ENCODE measurements around the gene FECH.

FECH gene

GRCh38 chr18:57583297-57583835 is 3.1 kb downstream of the FECH start:
- DNase-seq (ENCODE audit: low read depth in 2 of 2, low spot score in 1 of 2): no peak

- peak in 1 of 2 donors; percentile 3 for DNase-seq (ENCODE audit: low read depth in 2 of 2, low spot score in 1 of 2)
These were observed 5.1 kb downstream of the FECH start for GRCh38 chr18:57581301-57581934.

- DNase-seq (ENCODE audit: low read depth in 2 of 2, low spot score in 1 of 2): no peak
These were observed 6.6 kb downstream of the FECH start for GRCh38 chr18:57579934-57580333.

GRCh38 chr18:57576316-57576715 is 10.2 kb downstream of the FECH start:
- no peak for DNase-seq (ENCODE audit: low read depth in 2 of 2, low spot score in 1 of 2)

- no peak for DNase-seq (ENCODE audit: low read depth in 2 of 2, low spot score in 1 of 2)
These were observed 11.0 kb downstream of the FECH start for GRCh38 chr18:57575542-57575941.

- DNase-seq (ENCODE audit: low read depth in 2 of 2, low spot score in 1 of 2): no peak
These were observed 11.6 kb downstream of the FECH start for GRCh38 chr18:57574866-57575265.

- DNase-seq (ENCODE audit: low read depth in 2 of 2, low spot score in 1 of 2): no peak
These were observed 16.3 kb downstream of the FECH start for GRCh38 chr18:57570162-57570561.

- no peak for DNase-seq (ENCODE audit: low read depth in 2 of 2, low spot score in 1 of 2)
These were observed 17.4 kb downstream of the FECH start for GRCh38 chr18:57569133-57569532.

- no peak for DNase-seq (ENCODE audit: low read depth in 2 of 2, low spot score in 1 of 2)
These were observed 24.6 kb downstream of the FECH start for GRCh38 chr18:57561728-57562423.

- no peak for DNase-seq (ENCODE audit: low read depth in 2 of 2, low spot score in 1 of 2)
These were observed 25.2 kb downstream of the FECH start for GRCh38 chr18:57561261-57561660.

- no peak for DNase-seq (ENCODE audit: low read depth in 2 of 2, low spot score in 1 of 2)
These were observed 27.2 kb downstream of the FECH start for GRCh38 chr18:57559314-57559713.

- no peak for DNase-seq (ENCODE audit: low read depth in 2 of 2, low spot score in 1 of 2)
These were observed 31.4 kb downstream of the FECH start for GRCh38 chr18:57555134-57555533.

GRCh38 chr18:57550510-57550909 is 36.0 kb downstream of the FECH start:
- DNase-seq (ENCODE audit: low read depth in 2 of 2, low spot score in 1 of 2): no peak

- no peak for DNase-seq (ENCODE audit: low read depth in 2 of 2, low spot score in 1 of 2)
These were observed 39.2 kb downstream of the FECH start for GRCh38 chr18:57547260-57547659.

GRCh38 chr18:57544936-57545660 is 41.4 kb downstream of the FECH start:
- DNase-seq (ENCODE audit: low read depth in 2 of 2, low spot score in 1 of 2): no peak

GRCh38 chr18:57543560-57543959 is 42.9 kb downstream of the FECH start:
- DNase-seq (ENCODE audit: low read depth in 2 of 2, low spot score in 1 of 2): no peak

GRCh38 chr18:57542812-57543427 is 43.6 kb downstream of the FECH start:
- no peak for DNase-seq (ENCODE audit: low read depth in 2 of 2, low spot score in 1 of 2)

GRCh38 chr18:57542126-57542525 is 44.4 kb downstream of the FECH start:
- DNase-seq (ENCODE audit: low read depth in 2 of 2, low spot score in 1 of 2): no peak

- DNase-seq (ENCODE audit: low read depth in 2 of 2, low spot score in 1 of 2): no peak
These were observed 46.8 kb downstream of the FECH start for GRCh38 chr18:57539702-57540101.

- no peak for DNase-seq (ENCODE audit: low read depth in 2 of 2, low spot score in 1 of 2)
These were observed 47.9 kb downstream of the FECH start for GRCh38 chr18:57538614-57539013.

- no peak for DNase-seq (ENCODE audit: low read depth in 2 of 2, low spot score in 1 of 2)
These were observed 52.0 kb downstream of the FECH start for GRCh38 chr18:57534511-57534909.

Data from stimulated activated CD8-positive, alpha-beta memory T cell treated with anti-CD3 and anti-CD28 coated beads, Interleukin-4, amount 100 ng/mL, for 1 hour (primary cell).